Smooth muscle cell (in vitro differentiated cells): ENCODE results near the gene RELCH. TPM values are rescaled to one million over a fixed set of nuclear protein-coding genes. Genes with fewer than 3 reads are reported as not detected.
A peak's percentile ranks its signal among the peaks of the same experiment; 100 is the strongest.

ENCODE experiments used
- DNase-seq: peaks from one replicate; lab custom pipeline; 2025; ENCODE audit not compliant: unreplicated experiment; lab: John Stamatoyannopoulos, UW
- H2AFZ ChIP-seq: fragments of 200-600 bp; sonication (generic); 2 replicates; pipeline ENCODE4 v1.6.0; 2016; ENCODE audit warnings: antibody characterized with exemption, low read depth, mild to moderate bottlenecking
- H3F3A ChIP-seq: fragments of 200-600 bp; sonication (generic); 2 replicates; pipeline ENCODE4 v1.6.0; 2017; ENCODE audit warnings: antibody characterized with exemption, low read depth
- H3K27ac ChIP-seq: fragments of 200-600 bp; sonication (generic); 2 replicates; pipeline ENCODE4 v1.5.1; 2016; ENCODE audit warnings: low read depth, mild to moderate bottlenecking
- H3K27me3 ChIP-seq: fragments of 200-600 bp; sonication (generic); 2 replicates; pipeline ENCODE4 v1.6.1; 2016; ENCODE audit warnings: low read depth, mild to moderate bottlenecking
- H3K36me3 ChIP-seq: fragments of 200-600 bp; sonication (generic); 2 replicates; pipeline ENCODE4 v1.5.1; 2016; ENCODE audit warnings: low read depth
- H3K4me1 ChIP-seq: fragments of 200-600 bp; sonication (generic); 2 replicates; pipeline ENCODE4 v1.5.1; 2016; ENCODE audit warnings: low read depth
- H3K4me2 ChIP-seq: fragments of 200-600 bp; sonication (generic); 2 replicates; pipeline ENCODE4 v1.6.0; 2016; ENCODE audit warnings: mild to moderate bottlenecking
- H3K4me3 ChIP-seq: fragments of 200-600 bp; sonication (generic); 2 replicates; pipeline ENCODE4 v1.5.1; 2016; ENCODE audit warnings: mild to moderate bottlenecking
- H3K79me2 ChIP-seq: fragments of 200-600 bp; sonication (generic); 2 replicates; pipeline ENCODE4 v1.6.0; 2016; ENCODE audit warnings: low read depth, mild to moderate bottlenecking
- H3K9ac ChIP-seq: fragments of 200-600 bp; sonication (generic); 2 replicates; pipeline ENCODE4 v1.6.0; 2016; ENCODE audit warnings: low read depth
- H3K9me3 ChIP-seq: fragments of 200-600 bp; sonication (generic); replicated peaks from 2 replicates; pipeline ENCODE4 v1.5.1; 2016; ENCODE audit warnings: low read depth
- H4K20me1 ChIP-seq: fragments of 200-600 bp; sonication (generic); 2 replicates; pipeline ENCODE4 v1.6.0; 2016; ENCODE audit warnings: low read depth
- CTCF ChIP-seq: fragments of 200-600 bp; sonication (generic); IDR thresholded peaks from 2 replicates; pipeline ENCODE4 v1.5.1; 2017; ENCODE audit warnings: borderline replicate concordance, mild to moderate bottlenecking, antibody characterized with exemption; ENCODE audit not compliant: insufficient read depth, poor library complexity, severe bottlenecking
- WGBS: methylation state at CpG from one replicate; pipeline ENCODE4 v1.1.7; 2016; ENCODE audit warnings: low lambda C conversion rate; 5-methylcytosine and 5-hydroxymethylcytosine counted together
- polyA plus RNA-seq: library from polyadenylated mRNA; unstranded; fragments of >200 nt; fragmentation: Nextera tagmentation; extraction: Ambion mirVana; gene quantifications from 2 replicates; pipeline ENCODE4 v1.2.1, GENCODE V29; 2016
- total RNA-seq: library from RNA; depleted of rRNA; stranded (reverse); fragments of >200 nt; gene quantifications from 2 replicates; pipeline ENCODE4 v1.2.3, GENCODE V29; 2014

RELCH gene
- total and polyA plus RNA-seq, 2 experiments from 2014 or later: 3.6 to 19.2 TPM

GRCh38 chr18:62329691-62330454, 142.8 kb downstream of the RELCH start:
- no peak for DNase-seq
- no peaks in the 10 kb centered on the region for H3K36me3 ChIP-seq
- H2AFZ ChIP-seq: no peak overlapping the region
- H3K4me1 ChIP-seq: peaks cover 20% of the 10 kb centered on the region
- H4K20me1 ChIP-seq: no peaks in the 10 kb centered on the region
- H3K9me3 ChIP-seq: no peaks in the 10 kb centered on the region
- WGBS: 42% methylated on average over 15 of the region's 15 CpGs
- TF ChIP-seq CTCF: no peak
- no peaks in the 10 kb centered on the region for H3K79me2 ChIP-seq
- no peak overlapping the region for H3K27ac ChIP-seq
- peaks cover 70% of the 10 kb centered on the region for H3K27me3 ChIP-seq
- no peaks in the 10 kb centered on the region for H3F3A ChIP-seq
- H3K4me2 ChIP-seq: peak overlapping the region; percentile 64
- H3K4me3 ChIP-seq: no peak overlapping the region
- no peak overlapping the region for H3K9ac ChIP-seq

- no peak overlapping the region for H3K4me3 ChIP-seq
- no peaks in the 10 kb centered on the region for H3F3A ChIP-seq
- no peaks in the 10 kb centered on the region for H3K36me3 ChIP-seq
- peaks cover 17% of the 10 kb centered on the region for H3K4me1 ChIP-seq
- DNase-seq: no peak
- H2AFZ ChIP-seq: no peak overlapping the region
- no peaks in the 10 kb centered on the region for H3K79me2 ChIP-seq
- H3K27ac ChIP-seq: no peak overlapping the region
- no peaks in the 10 kb centered on the region for H3K9me3 ChIP-seq
- no peaks in the 10 kb centered on the region for H4K20me1 ChIP-seq
- H3K4me2 ChIP-seq: no peak overlapping the region
- no peak overlapping the region for H3K9ac ChIP-seq
- 97% methylated on average over 7 of the region's 7 CpGs for WGBS
- TF ChIP-seq CTCF: no peak
- peaks cover 66% of the 10 kb centered on the region for H3K27me3 ChIP-seq
These were observed 143.6 kb downstream of the RELCH start for GRCh38 chr18:62330650-62331049.

DNA sequence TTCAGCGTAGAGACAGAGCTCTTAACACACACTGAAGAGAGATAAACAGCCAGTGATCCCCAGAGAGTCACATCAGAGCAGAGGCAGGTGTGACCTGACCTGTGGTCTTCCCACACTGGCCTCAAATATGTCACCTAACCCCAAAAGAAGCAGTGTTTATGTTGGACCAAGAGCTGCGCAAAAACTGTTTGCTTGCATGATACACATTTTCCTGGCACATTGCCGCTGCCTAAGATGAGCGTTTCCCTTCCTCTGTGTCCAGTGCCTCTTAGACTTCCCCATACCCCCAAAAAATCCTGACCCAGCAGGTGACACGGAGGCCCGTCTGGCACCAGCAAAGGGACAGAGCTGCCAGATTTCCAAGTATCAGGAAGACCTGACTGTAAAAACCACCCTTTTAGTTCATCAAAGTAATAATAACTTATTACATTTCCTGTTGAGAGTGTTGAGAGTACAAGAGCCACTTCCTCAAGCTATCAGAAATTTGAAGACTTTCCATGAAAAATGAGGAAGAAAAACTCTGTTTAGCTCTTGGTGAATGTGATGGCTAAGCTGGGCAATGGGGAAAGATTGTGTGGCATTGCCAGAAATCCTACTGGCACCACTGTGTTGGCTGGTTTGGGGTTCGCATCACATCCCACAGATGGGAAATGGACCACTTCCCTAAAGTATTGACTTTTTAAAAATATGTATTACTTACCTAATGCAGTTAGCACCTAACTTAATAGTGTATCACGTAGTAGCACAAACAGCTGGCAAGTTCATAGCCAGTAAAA, 144.7 kb downstream of the RELCH start:
- H3K9ac ChIP-seq: no peak overlapping the region
- no peaks in the 10 kb centered on the region for H3F3A ChIP-seq
- no peaks in the 10 kb centered on the region for H3K36me3 ChIP-seq
- WGBS: 90% methylated on average over 8 of the region's 8 CpGs
- no peaks in the 10 kb centered on the region for H3K79me2 ChIP-seq
- TF ChIP-seq CTCF: no peak
- no peak overlapping the region for H2AFZ ChIP-seq
- no peaks in the 10 kb centered on the region for H4K20me1 ChIP-seq
- DNase-seq: no peak
- H3K27ac ChIP-seq: no peak overlapping the region
- no peak overlapping the region for H3K4me2 ChIP-seq
- peaks cover 8% of the 10 kb centered on the region for H3K4me1 ChIP-seq
- no peaks in the 10 kb centered on the region for H3K9me3 ChIP-seq
- H3K27me3 ChIP-seq: peaks cover 64% of the 10 kb centered on the region
- no peak overlapping the region for H3K4me3 ChIP-seq
